LNCAP (cell line): Measurements from ENCODE around the gene RHOB.

ENCODE experiments used
- TF ChIP-seq, protein P1 (sequence below): fragments of 450-650 bp; IDR thresholded peaks from 2 replicates; pipeline ENCODE4 v1.5.1; 2017; ENCODE audit warnings: mild to moderate bottlenecking

RHOB gene

GRCh38 chr2:20487030-20487391, 40.1 kb downstream of the RHOB start:
- TF ChIP-seq, protein P1, sequence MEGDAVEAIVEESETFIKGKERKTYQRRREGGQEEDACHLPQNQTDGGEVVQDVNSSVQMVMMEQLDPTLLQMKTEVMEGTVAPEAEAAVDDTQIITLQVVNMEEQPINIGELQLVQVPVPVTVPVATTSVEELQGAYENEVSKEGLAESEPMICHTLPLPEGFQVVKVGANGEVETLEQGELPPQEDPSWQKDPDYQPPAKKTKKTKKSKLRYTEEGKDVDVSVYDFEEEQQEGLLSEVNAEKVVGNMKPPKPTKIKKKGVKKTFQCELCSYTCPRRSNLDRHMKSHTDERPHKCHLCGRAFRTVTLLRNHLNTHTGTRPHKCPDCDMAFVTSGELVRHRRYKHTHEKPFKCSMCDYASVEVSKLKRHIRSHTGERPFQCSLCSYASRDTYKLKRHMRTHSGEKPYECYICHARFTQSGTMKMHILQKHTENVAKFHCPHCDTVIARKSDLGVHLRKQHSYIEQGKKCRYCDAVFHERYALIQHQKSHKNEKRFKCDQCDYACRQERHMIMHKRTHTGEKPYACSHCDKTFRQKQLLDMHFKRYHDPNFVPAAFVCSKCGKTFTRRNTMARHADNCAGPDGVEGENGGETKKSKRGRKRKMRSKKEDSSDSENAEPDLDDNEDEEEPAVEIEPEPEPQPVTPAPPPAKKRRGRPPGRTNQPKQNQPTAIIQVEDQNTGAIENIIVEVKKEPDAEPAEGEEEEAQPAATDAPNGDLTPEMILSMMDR: no peak

DNA sequence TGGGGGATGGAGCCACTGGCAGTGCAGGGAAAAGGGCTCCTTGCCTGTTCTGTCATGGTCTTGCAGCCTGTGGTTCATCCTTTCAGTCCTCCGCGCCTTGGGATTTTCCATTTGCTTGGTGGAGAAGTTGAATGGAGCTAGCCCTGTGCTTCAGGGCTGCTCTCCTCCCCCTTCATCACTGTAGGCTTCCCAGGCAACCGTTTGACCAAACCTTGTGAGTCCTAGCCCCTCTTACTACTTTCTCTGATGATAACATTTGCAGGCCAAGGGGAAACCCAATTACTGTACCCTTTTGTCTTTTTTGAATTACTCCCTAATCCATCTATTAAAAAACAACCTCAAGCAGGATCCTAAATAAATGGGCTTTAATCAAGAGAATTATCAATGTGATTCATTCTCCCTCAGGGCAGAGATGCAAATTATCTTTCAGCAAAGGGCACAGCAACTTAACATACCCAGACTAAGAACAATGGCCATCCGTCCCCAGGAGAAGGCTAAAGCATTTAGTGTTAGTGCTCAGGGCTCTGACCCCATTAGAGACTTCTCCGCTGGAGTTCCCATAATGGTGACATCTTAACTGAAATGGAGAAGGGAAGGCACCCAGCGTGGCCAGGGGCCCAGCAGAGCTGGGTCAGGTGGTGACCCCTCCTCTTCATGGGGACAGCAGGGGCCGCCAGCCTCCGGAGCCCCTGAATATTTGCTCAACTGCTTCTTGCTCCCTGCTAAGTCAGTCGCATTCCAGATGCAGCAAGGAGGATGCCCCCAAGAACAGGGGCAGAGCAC, 40.7 kb downstream of the RHOB start:
- TF ChIP-seq, protein P1: no peak

DNA sequence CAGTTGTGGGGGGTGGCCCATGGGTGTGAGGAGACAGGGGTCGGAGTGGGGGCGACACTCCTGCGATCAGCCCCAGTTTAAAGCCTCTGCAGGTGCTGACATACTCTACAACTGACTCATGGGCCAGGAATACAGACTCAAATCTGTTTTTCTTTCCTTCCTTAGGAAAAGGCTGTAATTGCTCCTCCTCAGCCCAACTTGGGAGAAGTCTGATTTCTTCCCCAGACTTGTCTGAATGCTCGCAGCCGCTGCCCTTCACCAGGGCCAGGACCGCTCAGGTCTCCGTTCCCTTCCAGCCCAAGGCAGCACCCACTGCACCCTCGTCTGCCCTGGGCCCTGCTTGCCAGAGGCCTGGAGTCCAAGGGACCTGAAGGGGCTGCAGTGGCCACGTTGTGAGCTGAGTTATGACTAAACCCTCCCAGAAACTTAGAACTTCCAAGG, 41.3 kb downstream of the RHOB start:
- TF ChIP-seq, protein P1: no peak

DNA sequence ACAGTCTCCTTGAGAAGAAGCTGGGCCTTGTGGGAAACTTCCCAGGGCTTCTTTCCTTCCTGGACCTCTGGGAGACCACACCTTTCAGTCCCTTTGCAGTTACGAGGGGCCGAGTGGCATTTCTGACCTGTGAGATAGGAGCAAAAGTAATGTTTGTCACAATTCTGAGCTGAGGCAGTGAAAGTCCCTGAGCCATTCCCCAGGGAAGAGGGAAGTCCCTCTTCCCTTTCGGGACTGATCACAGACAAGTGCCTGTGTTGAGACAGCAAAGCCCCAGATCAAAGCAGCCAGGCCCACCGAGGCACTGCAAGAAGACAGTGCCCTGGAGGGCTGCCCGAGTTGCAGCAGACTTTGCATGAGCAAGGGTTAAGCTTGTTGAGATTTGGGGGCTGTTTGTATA, 41.9 kb downstream of the RHOB start:
- TF ChIP-seq, protein P1: no peak

GRCh38 chr2:20490300-20491181, 43.7 kb downstream of the RHOB start:
- TF ChIP-seq, protein P1: no peak

GRCh38 chr2:20491739-20492531, 45.1 kb downstream of the RHOB start:
- TF ChIP-seq, protein P1: no peak

DNA sequence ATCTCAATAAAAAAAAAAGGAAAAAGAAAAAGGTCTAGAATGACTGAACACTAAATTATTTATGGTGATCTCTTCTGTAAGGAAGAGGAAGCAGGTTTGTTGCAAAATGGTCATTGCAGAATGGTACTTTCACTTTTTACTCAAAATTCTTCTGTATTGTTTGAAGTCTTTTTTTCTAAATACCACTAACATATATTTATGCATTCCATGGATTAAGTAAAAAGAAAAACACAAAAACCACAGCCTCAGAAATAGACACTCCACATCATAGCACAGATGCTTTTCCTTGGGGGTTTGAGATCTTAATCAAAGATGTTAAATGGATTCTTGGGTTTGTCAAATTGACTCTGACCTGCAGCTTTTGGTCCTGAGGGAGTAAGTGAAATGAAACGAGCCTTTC, 47.4 kb downstream of the RHOB start:
- TF ChIP-seq, protein P1: no peak
